ENCODE data around the gene FOSL2.

FOSL2 gene

GRCh38 chr2:28452534-28453081 lies 60.0 kb downstream of the FOSL2 start:
- no peaks in the 10 kb centered on the region for H3K9me3 ChIP-seq (ENCODE audit: control insufficient read depth in 2 of 2, low read length in 2 of 2)
- no peak overlapping the region for H3K9ac ChIP-seq (ENCODE audit: low read depth in 1 of 2, low read length in 2 of 2)
- H3K27ac ChIP-seq (ENCODE audit: low read depth in 2 of 2, low read length in 2 of 2): no peak overlapping the region
- peaks cover 0 to 2% of the 10 kb centered on the region in 2 donors for H3K4me1 ChIP-seq (ENCODE audit: control insufficient read depth in 2 of 2, insufficient read depth in 2 of 2, low read length in 2 of 2)
- H3K36me3 ChIP-seq (ENCODE audit: control insufficient read depth in 2 of 2, insufficient read depth in 2 of 2, low read length in 2 of 2): no peaks in the 10 kb centered on the region
- no peak overlapping the region for H3K4me3 ChIP-seq (ENCODE audit: low read length in 2 of 2)
- H3K27me3 ChIP-seq (ENCODE audit: control insufficient read depth in 2 of 2, insufficient read depth in 2 of 2, low read length in 2 of 2): no peaks in the 10 kb centered on the region

DNA sequence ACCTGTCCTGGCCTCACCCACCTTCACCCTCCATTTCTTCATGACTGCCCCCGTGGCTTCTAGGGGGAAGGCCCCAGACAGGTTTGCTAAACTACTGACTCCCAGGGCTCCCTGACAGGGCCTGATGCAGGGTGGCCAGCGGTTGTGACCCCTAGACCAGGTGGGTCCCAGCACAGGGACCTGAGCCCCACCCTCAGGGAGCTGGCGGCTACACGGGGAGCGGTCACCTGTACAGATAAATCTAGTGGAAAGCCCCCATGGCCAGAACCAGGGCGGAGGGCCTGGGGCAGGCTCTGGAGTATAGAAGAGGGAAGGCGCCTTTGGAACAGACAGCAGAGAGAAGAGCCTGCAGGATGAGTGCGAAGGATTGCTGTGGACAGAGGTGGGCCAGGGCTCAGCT lies 60.7 kb downstream of the FOSL2 start:
- H3K4me1 ChIP-seq (ENCODE audit: control insufficient read depth in 2 of 2, insufficient read depth in 2 of 2, low read length in 2 of 2): peaks cover 0 to 2% of the 10 kb centered on the region in 2 donors
- H3K9ac ChIP-seq (ENCODE audit: low read depth in 1 of 2, low read length in 2 of 2): no peak overlapping the region
- H3K9me3 ChIP-seq (ENCODE audit: control insufficient read depth in 2 of 2, low read length in 2 of 2): no peaks in the 10 kb centered on the region
- no peak overlapping the region for H3K27ac ChIP-seq (ENCODE audit: low read depth in 2 of 2, low read length in 2 of 2)
- no peaks in the 10 kb centered on the region for H3K36me3 ChIP-seq (ENCODE audit: control insufficient read depth in 2 of 2, insufficient read depth in 2 of 2, low read length in 2 of 2)
- no peaks in the 10 kb centered on the region for H3K27me3 ChIP-seq (ENCODE audit: control insufficient read depth in 2 of 2, insufficient read depth in 2 of 2, low read length in 2 of 2)
- H3K4me3 ChIP-seq (ENCODE audit: low read length in 2 of 2): no peak overlapping the region

DNA sequence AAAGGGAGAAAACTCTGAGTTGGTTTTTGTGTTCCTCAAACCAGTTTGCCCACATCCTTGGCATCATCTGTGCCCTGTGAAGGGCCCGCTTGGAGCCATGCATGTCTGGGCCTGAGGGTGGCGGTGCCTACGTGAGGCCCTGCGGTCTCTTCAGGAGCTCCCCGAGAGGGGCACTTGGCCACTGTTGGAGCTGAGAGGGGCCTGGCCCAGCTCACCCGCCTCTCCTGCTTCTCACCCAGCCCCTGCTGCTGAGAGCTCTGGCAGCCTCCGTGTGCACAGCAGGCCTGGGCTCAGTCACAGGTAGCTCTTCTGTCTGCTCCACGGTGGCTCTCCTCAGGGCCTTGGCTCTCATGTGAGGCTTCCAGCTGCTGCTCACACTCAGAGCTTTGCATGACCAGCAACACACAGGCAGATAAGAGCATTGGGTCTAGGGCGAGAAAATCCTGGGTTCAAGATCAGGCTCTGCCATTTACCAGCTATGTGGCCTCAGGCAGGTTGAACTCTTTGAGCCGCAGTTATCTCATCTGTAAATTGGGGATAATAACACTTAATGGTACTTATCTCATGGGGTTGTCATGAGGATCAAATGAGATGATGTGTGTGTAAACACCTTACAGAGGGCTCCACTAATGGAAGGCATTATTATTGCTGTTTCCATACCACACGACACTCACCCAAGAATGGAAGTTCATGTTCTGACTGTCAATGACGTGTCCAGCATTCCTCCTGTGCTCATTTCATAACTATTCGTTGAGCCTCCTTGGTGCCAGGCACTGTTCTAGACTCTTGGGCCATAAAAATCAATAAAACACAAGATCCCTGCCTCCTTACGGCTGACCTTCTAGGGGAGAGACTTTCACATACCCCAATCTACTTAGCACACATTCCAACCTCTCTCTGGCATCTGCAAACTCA lies 61.6 kb downstream of the FOSL2 start:
- H3K36me3 ChIP-seq (ENCODE audit: control insufficient read depth in 2 of 2, insufficient read depth in 2 of 2, low read length in 2 of 2): no peaks in the 10 kb centered on the region
- peaks cover 0 to 2% of the 10 kb centered on the region in 2 donors for H3K4me1 ChIP-seq (ENCODE audit: control insufficient read depth in 2 of 2, insufficient read depth in 2 of 2, low read length in 2 of 2)
- H3K9ac ChIP-seq (ENCODE audit: low read depth in 1 of 2, low read length in 2 of 2): no peak overlapping the region
- no peak overlapping the region for H3K27ac ChIP-seq (ENCODE audit: low read depth in 2 of 2, low read length in 2 of 2)
- no peak overlapping the region for H3K4me3 ChIP-seq (ENCODE audit: low read length in 2 of 2)
- no peaks in the 10 kb centered on the region for H3K27me3 ChIP-seq (ENCODE audit: control insufficient read depth in 2 of 2, insufficient read depth in 2 of 2, low read length in 2 of 2)
- H3K9me3 ChIP-seq (ENCODE audit: control insufficient read depth in 2 of 2, low read length in 2 of 2): no peaks in the 10 kb centered on the region

DNA sequence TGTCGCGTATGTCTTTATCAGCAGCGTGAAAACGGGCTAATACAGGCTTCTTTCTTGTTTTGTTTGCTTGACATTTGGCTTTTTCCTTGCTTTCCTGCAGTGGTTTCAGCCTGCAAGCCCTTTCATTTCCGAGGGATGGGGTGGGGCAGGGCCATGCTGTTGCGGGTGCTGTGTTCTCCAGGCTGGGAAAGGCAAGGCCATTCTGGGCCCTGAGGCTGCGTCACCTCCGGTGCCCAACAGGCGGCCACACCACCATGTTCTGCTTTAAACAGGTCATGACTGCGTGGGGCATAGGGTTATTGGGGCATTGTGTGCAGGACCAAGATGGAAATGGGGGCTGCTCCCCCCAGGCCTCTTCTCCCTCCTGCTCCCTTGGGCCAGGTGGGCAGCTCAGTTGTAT lies 64.6 kb downstream of the FOSL2 start:
- Histone ChIP-seq H3K36me3 (ENCODE audit: control insufficient read depth in 2 of 2, insufficient read depth in 2 of 2, low read length in 2 of 2) (no peaks in the 10 kb centered on the region), H3K27ac (ENCODE audit: low read depth in 2 of 2, low read length in 2 of 2) (no peak overlapping the region), H3K27me3 (ENCODE audit: control insufficient read depth in 2 of 2, insufficient read depth in 2 of 2, low read length in 2 of 2) (no peaks in the 10 kb centered on the region), H3K9me3 (ENCODE audit: control insufficient read depth in 2 of 2, low read length in 2 of 2) (no peaks in the 10 kb centered on the region), H3K4me1 (ENCODE audit: control insufficient read depth in 2 of 2, insufficient read depth in 2 of 2, low read length in 2 of 2) (no peaks in the 10 kb centered on the region), H3K4me3 (ENCODE audit: low read length in 2 of 2) (no peak overlapping the region), H3K9ac (ENCODE audit: low read depth in 1 of 2, low read length in 2 of 2) (no peak overlapping the region)

- no peaks in the 10 kb centered on the region for H3K9me3 ChIP-seq (ENCODE audit: control insufficient read depth in 2 of 2, low read length in 2 of 2)
- H3K27ac ChIP-seq (ENCODE audit: low read depth in 2 of 2, low read length in 2 of 2): no peak overlapping the region
- no peak overlapping the region for H3K9ac ChIP-seq (ENCODE audit: low read depth in 1 of 2, low read length in 2 of 2)
- H3K4me3 ChIP-seq (ENCODE audit: low read length in 2 of 2): no peak overlapping the region
- no peaks in the 10 kb centered on the region for H3K27me3 ChIP-seq (ENCODE audit: control insufficient read depth in 2 of 2, insufficient read depth in 2 of 2, low read length in 2 of 2)
- no peaks in the 10 kb centered on the region for H3K36me3 ChIP-seq (ENCODE audit: control insufficient read depth in 2 of 2, insufficient read depth in 2 of 2, low read length in 2 of 2)
- H3K4me1 ChIP-seq (ENCODE audit: control insufficient read depth in 2 of 2, insufficient read depth in 2 of 2, low read length in 2 of 2): no peaks in the 10 kb centered on the region
Observed at GRCh38 chr2:28461056-28461455, 68.4 kb downstream of the FOSL2 start.

GRCh38 chr2:28462122-28462521 lies 69.5 kb downstream of the FOSL2 start:
- no peak overlapping the region for H3K27ac ChIP-seq (ENCODE audit: low read depth in 2 of 2, low read length in 2 of 2)
- no peak overlapping the region for H3K9ac ChIP-seq (ENCODE audit: low read depth in 1 of 2, low read length in 2 of 2)
- no peak overlapping the region for H3K4me3 ChIP-seq (ENCODE audit: low read length in 2 of 2)
- H3K36me3 ChIP-seq (ENCODE audit: control insufficient read depth in 2 of 2, insufficient read depth in 2 of 2, low read length in 2 of 2): no peaks in the 10 kb centered on the region
- no peaks in the 10 kb centered on the region for H3K27me3 ChIP-seq (ENCODE audit: control insufficient read depth in 2 of 2, insufficient read depth in 2 of 2, low read length in 2 of 2)
- H3K4me1 ChIP-seq (ENCODE audit: control insufficient read depth in 2 of 2, insufficient read depth in 2 of 2, low read length in 2 of 2): no peaks in the 10 kb centered on the region
- no peaks in the 10 kb centered on the region for H3K9me3 ChIP-seq (ENCODE audit: control insufficient read depth in 2 of 2, low read length in 2 of 2)

DNA sequence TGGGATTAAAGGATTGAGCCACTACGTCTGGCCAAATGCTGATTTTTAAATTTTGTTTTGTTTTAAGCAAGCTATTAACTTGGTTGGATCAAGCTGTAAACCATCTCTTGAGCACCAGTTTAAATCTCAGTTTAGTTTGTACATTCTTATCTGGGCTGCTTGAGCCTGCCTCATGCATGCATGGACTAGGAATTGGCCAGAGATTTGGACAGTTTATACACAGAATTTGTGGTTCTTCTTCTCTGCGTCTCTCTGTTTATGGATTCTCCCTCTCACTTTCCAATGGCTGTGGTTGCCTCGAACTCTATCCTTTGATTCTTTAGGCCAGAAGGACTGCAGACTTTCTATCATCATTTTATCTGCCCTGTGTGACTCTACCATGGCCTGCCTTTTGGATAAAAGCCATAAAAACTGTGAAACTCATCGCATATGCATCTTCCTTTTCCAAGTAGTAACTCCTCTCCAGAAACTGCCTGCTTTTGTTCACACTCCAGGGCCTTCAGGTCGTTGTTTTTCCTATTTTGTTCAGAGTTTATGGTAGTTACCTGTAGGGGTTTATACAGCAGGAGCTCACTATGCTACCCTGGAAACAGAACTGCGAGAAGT lies 70.7 kb downstream of the FOSL2 start:
- H3K4me3 ChIP-seq (ENCODE audit: low read length in 2 of 2): no peak overlapping the region
- H3K27ac ChIP-seq (ENCODE audit: low read depth in 2 of 2, low read length in 2 of 2): no peak overlapping the region
- no peaks in the 10 kb centered on the region for H3K9me3 ChIP-seq (ENCODE audit: control insufficient read depth in 2 of 2, low read length in 2 of 2)
- H3K9ac ChIP-seq (ENCODE audit: low read depth in 1 of 2, low read length in 2 of 2): no peak overlapping the region
- H3K4me1 ChIP-seq (ENCODE audit: control insufficient read depth in 2 of 2, insufficient read depth in 2 of 2, low read length in 2 of 2): no peaks in the 10 kb centered on the region
- H3K36me3 ChIP-seq (ENCODE audit: control insufficient read depth in 2 of 2, insufficient read depth in 2 of 2, low read length in 2 of 2): no peaks in the 10 kb centered on the region
- H3K27me3 ChIP-seq (ENCODE audit: control insufficient read depth in 2 of 2, insufficient read depth in 2 of 2, low read length in 2 of 2): no peaks in the 10 kb centered on the region

DNA sequence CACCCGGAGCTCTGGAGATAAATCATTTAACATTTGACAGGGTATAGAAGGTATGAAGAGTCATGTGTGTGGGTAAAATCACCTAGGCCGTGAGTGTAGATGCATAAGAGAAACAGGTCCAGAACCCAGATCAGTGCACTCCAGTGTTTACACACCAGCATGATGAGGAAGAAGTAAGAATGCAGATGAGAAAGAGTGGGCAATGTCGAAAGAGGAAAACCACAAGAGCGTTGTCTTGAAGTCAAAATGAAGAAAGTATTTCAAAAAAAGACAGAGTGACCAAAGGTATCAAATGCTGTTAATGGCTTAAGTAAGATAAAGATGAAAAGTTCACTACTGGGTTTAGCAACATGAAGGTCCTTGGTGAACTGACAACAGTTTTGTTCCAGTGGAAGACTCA lies 71.2 kb downstream of the FOSL2 start:
- H3K9ac ChIP-seq (ENCODE audit: low read depth in 1 of 2, low read length in 2 of 2): no peak overlapping the region
- H3K27me3 ChIP-seq (ENCODE audit: control insufficient read depth in 2 of 2, insufficient read depth in 2 of 2, low read length in 2 of 2): no peaks in the 10 kb centered on the region
- H3K36me3 ChIP-seq (ENCODE audit: control insufficient read depth in 2 of 2, insufficient read depth in 2 of 2, low read length in 2 of 2): no peaks in the 10 kb centered on the region
- no peak overlapping the region for H3K27ac ChIP-seq (ENCODE audit: low read depth in 2 of 2, low read length in 2 of 2)
- H3K4me3 ChIP-seq (ENCODE audit: low read length in 2 of 2): no peak overlapping the region
- no peaks in the 10 kb centered on the region for H3K9me3 ChIP-seq (ENCODE audit: control insufficient read depth in 2 of 2, low read length in 2 of 2)
- H3K4me1 ChIP-seq (ENCODE audit: control insufficient read depth in 2 of 2, insufficient read depth in 2 of 2, low read length in 2 of 2): no peaks in the 10 kb centered on the region

DNA sequence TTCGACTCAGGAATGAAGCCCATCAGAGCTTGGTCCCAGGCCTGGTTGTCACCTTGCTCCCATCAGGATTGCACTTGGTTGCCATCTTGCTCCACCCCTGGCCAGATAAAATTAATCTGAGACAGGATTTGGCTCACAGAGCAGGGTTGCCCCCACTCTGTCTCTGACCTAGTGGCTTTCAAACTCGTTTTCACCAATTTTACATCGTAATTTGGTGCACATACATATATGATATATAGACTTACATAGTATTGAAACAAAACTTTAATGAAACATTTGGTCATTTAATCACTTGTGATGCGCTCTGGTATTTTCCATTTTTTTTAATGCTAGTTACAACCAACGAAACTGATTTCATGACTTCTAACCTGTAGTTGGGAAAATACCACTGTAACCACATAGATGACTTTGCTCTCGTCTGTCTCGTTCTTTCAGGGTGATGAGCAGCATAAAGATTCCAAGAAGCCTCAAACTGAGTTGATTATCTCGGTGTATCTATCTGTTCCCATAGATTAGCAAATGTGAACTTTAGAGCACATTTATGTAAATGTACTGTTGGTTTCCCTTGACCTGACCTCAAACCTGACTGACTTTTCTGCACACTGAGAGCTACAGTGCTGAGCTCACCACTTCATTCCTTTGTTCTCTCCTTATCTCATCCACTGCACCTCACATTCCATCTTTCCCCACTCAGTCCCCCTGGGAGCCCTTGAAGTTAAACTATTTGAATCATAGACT lies 72.7 kb downstream of the FOSL2 start:
- Histone ChIP-seq H3K4me3 (ENCODE audit: low read length in 2 of 2) (no peak overlapping the region), H3K9ac (ENCODE audit: low read depth in 1 of 2, low read length in 2 of 2) (no peak overlapping the region), H3K27ac (ENCODE audit: low read depth in 2 of 2, low read length in 2 of 2) (no peak overlapping the region), H3K9me3 (ENCODE audit: control insufficient read depth in 2 of 2, low read length in 2 of 2) (no peaks in the 10 kb centered on the region), H3K27me3 (ENCODE audit: control insufficient read depth in 2 of 2, insufficient read depth in 2 of 2, low read length in 2 of 2) (no peaks in the 10 kb centered on the region), H3K36me3 (ENCODE audit: control insufficient read depth in 2 of 2, insufficient read depth in 2 of 2, low read length in 2 of 2) (no peaks in the 10 kb centered on the region), H3K4me1 (ENCODE audit: control insufficient read depth in 2 of 2, insufficient read depth in 2 of 2, low read length in 2 of 2) (peaks cover 3% of the 10 kb centered on the region in 2 donors)

All from mucosa of rectum (tissue), 2 donors.